Endothelial cell of umbilical vein (primary cell): Measurements from ENCODE around the gene RUFY3.
"Not testable (repeated sequence)": the region's sequence is repeated elsewhere in the genome, so short reads cannot be mapped to it uniquely, and the experiment has no call there.

ENCODE experiments used
- CTCF ChIP-seq, 2 donors: IDR thresholded peaks; 1 replicate in 1 of 2; 2 replicates in 1 of 2; pipeline ENCODE4 v1.5.1; 2011; ENCODE audit warnings: low read length in 2 of 2, mild to moderate bottlenecking in 2 of 2, moderate library complexity in 2 of 2, control low read depth in 1 of 2, inconsistent platforms in 1 of 2, low read depth in 1 of 2; ENCODE audit not compliant: insufficient read depth in 1 of 2; ENCODE audit errors: extremely low read depth in 1 of 2
- EZH2 ChIP-seq: IDR thresholded peaks from 2 replicates; pipeline ENCODE4 v1.6.1; 2012; ENCODE audit warnings: borderline replicate concordance, low read depth, mild to moderate bottlenecking, moderate library complexity, low read length, inconsistent platforms; ENCODE audit not compliant: severe bottlenecking
- MYC ChIP-seq: IDR thresholded peaks from one replicate; pipeline ENCODE4 v1.6.1; 2011; ENCODE audit warnings: mild to moderate bottlenecking, low read depth, low read length
- POLR2A ChIP-seq: IDR thresholded peaks from 2 replicates; pipeline ENCODE4 v1.6.1; 2012; ENCODE audit warnings: low read depth, mild to moderate bottlenecking, control low read depth, low read length

- not testable (repeated sequence) for TF ChIP-seq CTCF (IDR thresholded peaks at IDR 0.05; ENCODE audit: extremely low read depth in 1 of 2, insufficient read depth in 1 of 2, low read depth in 1 of 2, low read length in 2 of 2); MYC; EZH2; POLR2A
Measured at GRCh38 chr4:70682142-70682541, 39.6 kb upstream of the RUFY3 start.
